GM12878 (cell line): ENCODE results near the gene CAB39L.

Experiments
- CREB1 ChIP-seq: IDR thresholded peaks from 2 replicates; pipeline ENCODE4 v1.6.1; 2012; ENCODE audit warnings: low read depth, mild to moderate bottlenecking, inconsistent platforms
- DPF2 ChIP-seq: fragments of 450-650 bp; IDR thresholded peaks from 2 replicates; pipeline ENCODE4 v1.6.1; 2017; ENCODE audit warnings: mild to moderate bottlenecking
- EP300 ChIP-seq, 2 experiments: fragments of 150-350 bp in 1 of 2; IDR thresholded peaks; 2 replicates each; pipeline ENCODE4 v1.6.1; 2011 to 2012; ENCODE audit warnings: low read depth in 2 of 2, low read length in 2 of 2, borderline replicate concordance in 1 of 2, improper control_type of control experiment in 1 of 2, inconsistent platforms in 1 of 2; ENCODE audit not compliant: control insufficient read depth in 1 of 2
- ESRRA ChIP-seq: IDR thresholded peaks from 2 replicates; pipeline ENCODE4 v1.6.1; 2012; ENCODE audit warnings: mild to moderate bottlenecking, low read length, improper control_type of control experiment
- EZH2 ChIP-seq: IDR thresholded peaks from 2 replicates; pipeline ENCODE4 v1.6.1; 2012; ENCODE audit warnings: low read depth, mild to moderate bottlenecking, control low read depth, inconsistent platforms, low read length, borderline replicate concordance; ENCODE audit not compliant: control insufficient read depth
- HDAC6 ChIP-seq: fragments of 200-600 bp; sonication (generic); IDR thresholded peaks from one replicate; pipeline ENCODE4 v1.8.0; 2017; ENCODE audit warnings: antibody characterized with exemption; ENCODE audit not compliant: unreplicated experiment
- MTA3 ChIP-seq: IDR thresholded peaks from 2 replicates; pipeline ENCODE4 v1.6.1; 2012; ENCODE audit warnings: low read length, inconsistent platforms, borderline replicate concordance
- MYB ChIP-seq: fragments of 150-350 bp; IDR thresholded peaks from 2 replicates; pipeline ENCODE4 v1.6.1; 2014; ENCODE audit warnings: mild to moderate bottlenecking, low read depth, low read length, borderline replicate concordance
- NFIC ChIP-seq: IDR thresholded peaks from 2 replicates; pipeline ENCODE4 v1.6.1; 2012; ENCODE audit warnings: low read depth, mild to moderate bottlenecking, inconsistent platforms, low read length, moderate library complexity
- POLR2A ChIP-seq: IDR thresholded peaks from 2 replicates; pipeline ENCODE4 v1.6.1; 2011; ENCODE audit warnings: low read depth, mild to moderate bottlenecking, low read length
- RFX5 ChIP-seq: IDR thresholded peaks from 2 replicates; pipeline ENCODE4 v1.6.1; 2011; ENCODE audit warnings: low read depth, low read length, improper control_type of control experiment
- SIN3A ChIP-seq: IDR thresholded peaks from 2 replicates; pipeline ENCODE4 v1.6.1; 2012; ENCODE audit warnings: low read depth, low read length, improper control_type of control experiment

DNA sequence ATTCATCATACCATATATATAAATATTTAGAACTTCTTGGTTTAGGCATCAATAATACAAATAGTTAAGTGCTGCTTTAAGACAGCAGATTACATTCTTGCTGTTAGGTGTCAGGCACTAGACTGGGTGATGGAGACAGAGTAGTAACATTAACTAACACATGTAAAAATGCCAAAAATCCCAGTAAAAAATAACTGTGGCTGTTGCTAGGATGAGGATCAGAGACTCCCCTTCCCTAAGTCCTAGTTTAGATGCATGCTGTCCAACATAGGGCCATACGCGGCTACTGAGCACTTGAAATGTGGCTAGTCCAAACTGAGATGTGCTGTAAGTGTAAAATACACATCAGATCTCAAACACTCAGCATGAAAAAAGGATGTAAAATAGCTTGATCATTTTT is 101.4 kb downstream of the CAB39L start:
- TF ChIP-seq RFX5 (no peak), SIN3A (no peak), ESRRA (no peak), EP300 (IDR thresholded peaks at IDR 0.05; ENCODE audit: borderline replicate concordance in 1 of 2, control insufficient read depth in 1 of 2, low read depth in 2 of 2, low read length in 2 of 2) (no peak), MYB (no peak), HDAC6 (no peak), MTA3 (no peak), DPF2 (no peak), POLR2A (no peak), EZH2 (no peak), NFIC (no peak), CREB1 (no peak)
